OCI-LY3 (cell line): Measurements from ENCODE around the gene ACTMAP.

Source experiments
- H2AFZ ChIP-seq: fragments of 200-600, 300-600 bp; shearing (Covaris generic); 2 replicates; pipeline ENCODE4 v1.6.0; 2014; ENCODE audit warnings: antibody characterized with exemption, low read depth, low read length
- H3K27ac ChIP-seq: fragments of 200-600, 300-600 bp; sonication (generic); 2 replicates; pipeline ENCODE4 v1.5.1; 2014; ENCODE audit warnings: mild to moderate bottlenecking, low read length, moderate library complexity, mixed read lengths
- H3K27me3 ChIP-seq: fragments of 200-600, 300-600 bp; sonication (generic); 2 replicates; pipeline ENCODE4 v1.6.1; 2014; ENCODE audit warnings: low read depth, low read length, mixed read lengths
- H3K36me3 ChIP-seq: fragments of 200-600, 300-600 bp; sonication (generic); replicated peaks from 2 replicates; pipeline ENCODE3; 2014; ENCODE audit warnings: low read depth, low read length, mixed read lengths
- H3K4me1 ChIP-seq: fragments of 300-600, 200-600 bp; sonication (generic); 2 replicates; pipeline ENCODE4 v1.6.1; 2014; ENCODE audit warnings: low read length, mixed read lengths
- H3K4me2 ChIP-seq: fragments of 200-600, 300-600 bp; sonication (generic); 2 replicates; pipeline ENCODE4 v1.6.1; 2014; ENCODE audit warnings: low read length, mixed read lengths
- H3K4me3 ChIP-seq: fragments of 300-600, 200-600 bp; sonication (generic); 2 replicates; pipeline ENCODE4 v1.5.1; 2014; ENCODE audit warnings: antibody characterized with exemption, mild to moderate bottlenecking, low read length, moderate library complexity
- H3K79me2 ChIP-seq: fragments of 300-600, 200-600 bp; shearing (Covaris generic); 2 replicates; pipeline ENCODE4 v1.6.1; 2014; ENCODE audit warnings: mild to moderate bottlenecking, low read length, mixed read lengths
- H3K9ac ChIP-seq: fragments of 300-600, 200-600 bp; shearing (Covaris generic); 2 replicates; pipeline ENCODE4 v1.6.0; 2014; ENCODE audit warnings: mild to moderate bottlenecking, low read length, moderate library complexity
- H3K9me3 ChIP-seq: fragments of 200-600, 300-600 bp; shearing (Covaris generic); 2 replicates; pipeline ENCODE4 v1.6.1; 2014; ENCODE audit warnings: low read length, mixed read lengths; ENCODE audit not compliant: insufficient read depth
- H4K20me1 ChIP-seq: fragments of 200-600, 300-600 bp; sonication (generic); 2 replicates; pipeline ENCODE4 v1.6.1; 2016; ENCODE audit warnings: low read length, mixed read lengths; ENCODE audit not compliant: insufficient read depth
- CTCF ChIP-seq: fragments of 200-600, 300-600 bp; sonication (generic); IDR thresholded peaks from 2 replicates; pipeline ENCODE4 v1.5.1; 2014; ENCODE audit warnings: antibody characterized with exemption, low read length, low read depth
- EZH2phosphoT487 ChIP-seq: fragments of 200-600 bp; shearing (Covaris generic); IDR thresholded peaks from 2 replicates; pipeline ENCODE4 v1.6.1; 2018; ENCODE audit warnings: antibody characterized with exemption, mixed run types, low read depth

ACTMAP gene

GRCh38 chr19:40719414-40719894 lies 30.8 kb downstream of the ACTMAP start:
- TF ChIP-seq EZH2phosphoT487 (no peak), CTCF (no peak)
- Histone ChIP-seq H2AFZ (no peak overlapping the region), H3K9ac (peak overlapping the region; percentile 90; the same call in 1 of the 2 replicates), H3K9me3 (no peaks in the 10 kb centered on the region), H3K4me3 (peak overlapping the region; percentile 79), H3K4me2 (peak overlapping the region; percentile 100), H3K79me2 (peaks cover 58% of the 10 kb centered on the region), H4K20me1 (no peaks in the 10 kb centered on the region), H3K27ac (no peak overlapping the region), H3K4me1 (peaks cover 32% of the 10 kb centered on the region), H3K36me3 (peaks cover 23% of the 10 kb centered on the region), H3K27me3 (no peaks in the 10 kb centered on the region)

- no peaks in the 10 kb centered on the region for H3K9me3 ChIP-seq
- H4K20me1 ChIP-seq = no peaks in the 10 kb centered on the region
- peak overlapping the region; percentile 79 for H3K4me3 ChIP-seq
- H3K4me2 ChIP-seq = peak overlapping the region; percentile 100
- H3K79me2 ChIP-seq = peaks cover 60% of the 10 kb centered on the region
- H3K4me1 ChIP-seq = peaks cover 36% of the 10 kb centered on the region
- peak overlapping the region; percentile 43; the same call in 1 of the 2 replicates for H2AFZ ChIP-seq
- peaks cover 23% of the 10 kb centered on the region for H3K36me3 ChIP-seq
- TF ChIP-seq CTCF (no peak), EZH2phosphoT487 (no peak)
- peak overlapping the region; percentile 40 for H3K27ac ChIP-seq
- H3K27me3 ChIP-seq = no peaks in the 10 kb centered on the region
- H3K9ac ChIP-seq = peak overlapping the region; percentile 90
Measured at GRCh38 chr19:40718774-40719391, 31.4 kb downstream of the ACTMAP start.

DNA sequence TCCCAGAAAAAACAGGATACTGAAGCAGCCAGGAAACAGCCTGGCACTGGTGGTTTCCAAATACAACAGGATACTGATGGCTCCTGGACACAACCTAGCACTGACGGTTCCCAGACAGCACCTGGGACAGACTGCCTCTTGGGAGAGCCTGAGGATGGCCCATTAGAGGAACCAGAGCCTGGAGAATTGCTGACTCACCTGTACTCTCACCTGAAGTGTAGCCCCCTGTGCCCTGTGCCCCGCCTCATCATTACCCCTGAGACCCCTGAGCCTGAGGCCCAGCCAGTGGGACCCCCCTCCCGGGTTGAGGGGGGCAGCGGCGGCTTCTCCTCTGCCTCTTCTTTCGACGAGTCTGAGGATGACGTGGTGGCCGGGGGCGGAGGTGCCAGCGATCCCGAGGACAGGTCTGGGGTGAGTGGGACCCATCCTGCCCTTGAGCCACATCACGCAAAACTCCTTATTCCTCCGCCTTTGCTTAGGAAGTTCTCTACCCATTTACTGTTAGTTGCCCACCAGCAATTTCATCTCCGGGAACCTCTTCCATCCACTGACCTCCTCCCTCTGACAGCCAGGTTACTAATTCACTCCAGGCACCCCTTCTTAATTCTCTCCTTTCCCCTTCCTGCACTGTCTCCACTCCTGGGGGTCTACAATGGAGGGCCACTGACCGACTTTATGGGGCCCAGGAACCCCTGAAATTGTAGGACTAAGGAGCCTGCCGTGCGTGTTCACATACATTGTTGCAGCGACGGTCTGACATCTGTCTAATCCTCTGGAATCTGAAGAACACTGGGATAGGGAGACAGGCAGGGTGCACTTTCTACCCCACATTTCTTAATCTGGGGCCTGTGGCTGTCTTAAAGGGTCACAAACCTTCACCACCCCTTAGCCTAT lies 32.1 kb downstream of the ACTMAP start:
- H2AFZ ChIP-seq = no peak overlapping the region
- no peaks in the 10 kb centered on the region for H4K20me1 ChIP-seq
- peak overlapping the region; percentile 79 for H3K4me3 ChIP-seq
- peak overlapping the region; percentile 90 for H3K9ac ChIP-seq
- H3K4me2 ChIP-seq = peak overlapping the region; percentile 100
- H3K27me3 ChIP-seq = no peaks in the 10 kb centered on the region
- peaks cover 36% of the 10 kb centered on the region for H3K4me1 ChIP-seq
- no peak for TF ChIP-seq EZH2phosphoT487
- no peak for TF ChIP-seq CTCF
- peaks cover 17% of the 10 kb centered on the region for H3K36me3 ChIP-seq
- H3K27ac ChIP-seq = peak overlapping the region; percentile 69
- peaks cover 60% of the 10 kb centered on the region for H3K79me2 ChIP-seq
- H3K9me3 ChIP-seq = no peaks in the 10 kb centered on the region

DNA sequence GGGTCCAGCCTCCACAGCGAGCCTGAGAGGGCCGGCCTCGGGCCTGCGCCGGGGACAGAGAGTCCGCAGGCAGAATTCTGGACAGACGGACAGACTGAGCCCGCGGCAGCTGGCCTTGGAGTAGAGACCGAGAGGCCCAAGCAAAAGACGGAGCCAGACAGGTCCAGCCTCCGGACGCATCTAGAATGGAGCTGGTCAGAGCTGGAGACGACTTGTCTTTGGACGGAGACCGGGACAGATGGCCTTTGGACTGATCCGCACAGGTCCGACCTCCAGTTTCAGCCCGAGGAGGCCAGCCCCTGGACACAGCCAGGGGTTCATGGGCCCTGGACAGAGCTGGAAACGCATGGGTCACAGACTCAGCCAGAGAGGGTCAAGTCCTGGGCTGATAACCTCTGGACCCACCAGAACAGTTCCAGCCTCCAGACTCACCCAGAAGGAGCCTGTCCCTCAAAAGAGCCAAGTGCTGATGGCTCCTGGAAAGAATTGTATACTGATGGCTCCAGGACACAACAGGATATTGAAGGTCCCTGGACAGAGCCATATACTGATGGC lies 32.9 kb downstream of the ACTMAP start:
- Histone ChIP-seq H3K79me2 (peaks cover 58% of the 10 kb centered on the region), H3K4me3 (peak overlapping the region; percentile 79), H3K27ac (peak overlapping the region; percentile 69), H3K9me3 (no peaks in the 10 kb centered on the region), H2AFZ (no peak overlapping the region), H3K27me3 (no peaks in the 10 kb centered on the region), H4K20me1 (no peaks in the 10 kb centered on the region), H3K36me3 (peaks cover 18% of the 10 kb centered on the region), H3K4me2 (peak overlapping the region; percentile 100), H3K4me1 (peaks cover 36% of the 10 kb centered on the region), H3K9ac (peak overlapping the region; percentile 90)
- TF ChIP-seq CTCF (no peak), EZH2phosphoT487 (no peak)
